ENCODE data around the gene DOHH. TPM values are rescaled to one million over a fixed set of nuclear protein-coding genes. Genes with fewer than 3 reads are reported as not detected.

Gene DOHH
- total and polyA plus RNA-seq, 9 of the 15 experiments (the other 6 are each of a cell fraction or from before 2014, with no cell fraction given), result 0.14 to 47.2 (median 5.1) TPM

DNA sequence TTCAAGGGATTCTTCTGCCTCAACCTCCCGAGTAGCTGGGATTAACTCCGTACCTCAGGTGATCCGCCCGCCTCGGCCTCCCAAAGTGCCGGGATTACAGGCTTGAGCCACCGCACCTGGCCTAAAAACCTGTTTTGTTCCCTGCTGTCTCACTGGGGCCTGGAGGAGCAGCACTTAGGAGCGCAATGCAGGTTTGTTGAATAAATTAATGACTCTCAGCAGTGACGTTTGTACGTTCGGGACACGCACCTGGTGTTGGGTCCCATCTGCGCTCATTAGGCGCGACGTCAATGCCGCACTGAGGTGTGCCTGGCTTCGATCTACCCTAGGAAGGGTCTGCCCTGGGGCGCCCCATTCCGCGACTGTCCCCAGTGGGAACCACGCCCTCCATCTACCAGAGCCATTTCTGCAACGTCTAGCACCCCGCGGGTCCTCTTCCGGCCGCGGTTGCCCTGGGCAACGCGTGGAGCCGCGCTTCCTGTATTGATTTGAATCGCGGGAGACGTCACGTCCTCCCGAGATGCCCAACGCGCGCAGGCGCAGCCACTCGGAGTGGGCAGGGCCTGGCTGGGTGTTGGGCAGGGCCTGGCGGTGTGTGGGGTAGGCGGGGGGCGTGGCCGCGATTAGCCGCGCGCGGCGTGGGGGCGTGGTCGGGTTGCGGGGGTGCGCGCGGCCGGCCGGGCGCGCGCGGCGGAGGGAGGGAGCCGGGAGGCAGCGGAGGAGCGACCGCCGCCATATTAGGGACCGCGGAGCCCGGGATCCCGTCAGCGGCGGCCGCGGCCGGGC, 5.3 kb upstream of the DOHH start, which contains the start of gene FZR1 (continued):
- peak; percentile 98 for TF ChIP-seq CREM (IDR thresholded peaks at IDR 0.05; ENCODE audit: low read depth)
- TF ChIP-seq, protein P1, sequence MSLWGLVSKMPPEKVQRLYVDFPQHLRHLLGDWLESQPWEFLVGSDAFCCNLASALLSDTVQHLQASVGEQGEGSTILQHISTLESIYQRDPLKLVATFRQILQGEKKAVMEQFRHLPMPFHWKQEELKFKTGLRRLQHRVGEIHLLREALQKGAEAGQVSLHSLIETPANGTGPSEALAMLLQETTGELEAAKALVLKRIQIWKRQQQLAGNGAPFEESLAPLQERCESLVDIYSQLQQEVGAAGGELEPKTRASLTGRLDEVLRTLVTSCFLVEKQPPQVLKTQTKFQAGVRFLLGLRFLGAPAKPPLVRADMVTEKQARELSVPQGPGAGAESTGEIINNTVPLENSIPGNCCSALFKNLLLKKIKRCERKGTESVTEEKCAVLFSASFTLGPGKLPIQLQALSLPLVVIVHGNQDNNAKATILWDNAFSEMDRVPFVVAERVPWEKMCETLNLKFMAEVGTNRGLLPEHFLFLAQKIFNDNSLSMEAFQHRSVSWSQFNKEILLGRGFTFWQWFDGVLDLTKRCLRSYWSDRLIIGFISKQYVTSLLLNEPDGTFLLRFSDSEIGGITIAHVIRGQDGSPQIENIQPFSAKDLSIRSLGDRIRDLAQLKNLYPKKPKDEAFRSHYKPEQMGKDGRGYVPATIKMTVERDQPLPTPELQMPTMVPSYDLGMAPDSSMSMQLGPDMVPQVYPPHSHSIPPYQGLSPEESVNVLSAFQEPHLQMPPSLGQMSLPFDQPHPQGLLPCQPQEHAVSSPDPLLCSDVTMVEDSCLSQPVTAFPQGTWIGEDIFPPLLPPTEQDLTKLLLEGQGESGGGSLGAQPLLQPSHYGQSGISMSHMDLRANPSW (CRISPR knock-in tag; IDR thresholded peaks at IDR 0.05), result peak; percentile 92; the same call in 1 of the 2 replicates
- TF ChIP-seq MXI1 (IDR thresholded peaks at IDR 0.05; ENCODE audit: low read depth, low read length), result peak; percentile 83
- TF ChIP-seq, protein P2, sequence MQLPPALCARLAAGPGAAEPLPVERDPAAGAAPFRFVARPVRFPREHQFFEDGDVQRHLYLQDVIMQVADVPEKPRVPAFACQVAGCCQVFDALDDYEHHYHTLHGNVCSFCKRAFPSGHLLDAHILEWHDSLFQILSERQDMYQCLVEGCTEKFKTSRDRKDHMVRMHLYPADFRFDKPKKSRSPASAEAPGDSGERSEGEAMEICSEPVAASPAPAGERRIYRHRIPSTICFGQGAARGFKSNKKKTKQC (CRISPR knock-in tag; IDR thresholded peaks at IDR 0.05), result peak; percentile 59; the same call in 1 of the 2 replicates
- TF ChIP-seq, protein P3, sequence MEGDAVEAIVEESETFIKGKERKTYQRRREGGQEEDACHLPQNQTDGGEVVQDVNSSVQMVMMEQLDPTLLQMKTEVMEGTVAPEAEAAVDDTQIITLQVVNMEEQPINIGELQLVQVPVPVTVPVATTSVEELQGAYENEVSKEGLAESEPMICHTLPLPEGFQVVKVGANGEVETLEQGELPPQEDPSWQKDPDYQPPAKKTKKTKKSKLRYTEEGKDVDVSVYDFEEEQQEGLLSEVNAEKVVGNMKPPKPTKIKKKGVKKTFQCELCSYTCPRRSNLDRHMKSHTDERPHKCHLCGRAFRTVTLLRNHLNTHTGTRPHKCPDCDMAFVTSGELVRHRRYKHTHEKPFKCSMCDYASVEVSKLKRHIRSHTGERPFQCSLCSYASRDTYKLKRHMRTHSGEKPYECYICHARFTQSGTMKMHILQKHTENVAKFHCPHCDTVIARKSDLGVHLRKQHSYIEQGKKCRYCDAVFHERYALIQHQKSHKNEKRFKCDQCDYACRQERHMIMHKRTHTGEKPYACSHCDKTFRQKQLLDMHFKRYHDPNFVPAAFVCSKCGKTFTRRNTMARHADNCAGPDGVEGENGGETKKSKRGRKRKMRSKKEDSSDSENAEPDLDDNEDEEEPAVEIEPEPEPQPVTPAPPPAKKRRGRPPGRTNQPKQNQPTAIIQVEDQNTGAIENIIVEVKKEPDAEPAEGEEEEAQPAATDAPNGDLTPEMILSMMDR (IDR thresholded peaks at IDR 0.05 in 2 of 3, conservative IDR thresholded peaks at IDR 0.05 in 1 of 3; ENCODE audit: insufficient read depth in 2 of 3, low read depth in 1 of 3, low read length in 3 of 3), result peak; percentile 1 to 16 (median 9); a peak in 1 of 6 replicates
- peak; percentile 52; the same call in 1 of the 2 replicates for TF ChIP-seq EGR1 (conservative IDR thresholded peaks at IDR 0.05)
- peak; percentile 90 for TF ChIP-seq POLR2G (IDR thresholded peaks at IDR 0.05; ENCODE audit: low read depth, low read length)
- TF ChIP-seq FOXK1 (CRISPR knock-in tag; IDR thresholded peaks at IDR 0.05; ENCODE audit: borderline replicate concordance), result 0 out of 2 replicates have a peak, but pooled peaks have one; percentile 14
- TF ChIP-seq NRF1 (conservative IDR thresholded peaks at IDR 0.05 in 1 of 2, IDR thresholded peaks at IDR 0.05 in 1 of 2), result peak; percentile 98
- peak; percentile 67; the same call in 1 of the 2 replicates for TF ChIP-seq NBN (IDR thresholded peaks at IDR 0.05; ENCODE audit: low read depth)
- TF ChIP-seq, protein P4, sequence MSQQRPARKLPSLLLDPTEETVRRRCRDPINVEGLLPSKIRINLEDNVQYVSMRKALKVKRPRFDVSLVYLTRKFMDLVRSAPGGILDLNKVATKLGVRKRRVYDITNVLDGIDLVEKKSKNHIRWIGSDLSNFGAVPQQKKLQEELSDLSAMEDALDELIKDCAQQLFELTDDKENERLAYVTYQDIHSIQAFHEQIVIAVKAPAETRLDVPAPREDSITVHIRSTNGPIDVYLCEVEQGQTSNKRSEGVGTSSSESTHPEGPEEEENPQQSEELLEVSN (IDR thresholded peaks at IDR 0.05; ENCODE audit: borderline replicate concordance in 1 of 2, extremely low read depth in 1 of 2, insufficient read depth in 1 of 2, insufficient read length in 1 of 2, low read depth in 1 of 2, low read length in 1 of 2, poor library complexity in 1 of 2, severe bottlenecking in 1 of 2), result peak; percentile 25 to 30
- no peak for TF ChIP-seq HDAC3 (IDR thresholded peaks at IDR 0.05; ENCODE audit: borderline replicate concordance, partially characterized antibody)
- TF ChIP-seq, protein P5, sequence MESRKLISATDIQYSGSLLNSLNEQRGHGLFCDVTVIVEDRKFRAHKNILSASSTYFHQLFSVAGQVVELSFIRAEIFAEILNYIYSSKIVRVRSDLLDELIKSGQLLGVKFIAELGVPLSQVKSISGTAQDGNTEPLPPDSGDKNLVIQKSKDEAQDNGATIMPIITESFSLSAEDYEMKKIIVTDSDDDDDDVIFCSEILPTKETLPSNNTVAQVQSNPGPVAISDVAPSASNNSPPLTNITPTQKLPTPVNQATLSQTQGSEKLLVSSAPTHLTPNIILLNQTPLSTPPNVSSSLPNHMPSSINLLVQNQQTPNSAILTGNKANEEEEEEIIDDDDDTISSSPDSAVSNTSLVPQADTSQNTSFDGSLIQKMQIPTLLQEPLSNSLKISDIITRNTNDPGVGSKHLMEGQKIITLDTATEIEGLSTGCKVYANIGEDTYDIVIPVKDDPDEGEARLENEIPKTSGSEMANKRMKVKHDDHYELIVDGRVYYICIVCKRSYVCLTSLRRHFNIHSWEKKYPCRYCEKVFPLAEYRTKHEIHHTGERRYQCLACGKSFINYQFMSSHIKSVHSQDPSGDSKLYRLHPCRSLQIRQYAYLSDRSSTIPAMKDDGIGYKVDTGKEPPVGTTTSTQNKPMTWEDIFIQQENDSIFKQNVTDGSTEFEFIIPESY (CRISPR knock-in tag; IDR thresholded peaks at IDR 0.05), result 0 out of 2 replicates have a peak, but pooled peaks have one; percentile 39
- no peak for TF ChIP-seq POLR2AphosphoS2 (IDR thresholded peaks at IDR 0.05; ENCODE audit: low read length)
- TF ChIP-seq, protein P6, sequence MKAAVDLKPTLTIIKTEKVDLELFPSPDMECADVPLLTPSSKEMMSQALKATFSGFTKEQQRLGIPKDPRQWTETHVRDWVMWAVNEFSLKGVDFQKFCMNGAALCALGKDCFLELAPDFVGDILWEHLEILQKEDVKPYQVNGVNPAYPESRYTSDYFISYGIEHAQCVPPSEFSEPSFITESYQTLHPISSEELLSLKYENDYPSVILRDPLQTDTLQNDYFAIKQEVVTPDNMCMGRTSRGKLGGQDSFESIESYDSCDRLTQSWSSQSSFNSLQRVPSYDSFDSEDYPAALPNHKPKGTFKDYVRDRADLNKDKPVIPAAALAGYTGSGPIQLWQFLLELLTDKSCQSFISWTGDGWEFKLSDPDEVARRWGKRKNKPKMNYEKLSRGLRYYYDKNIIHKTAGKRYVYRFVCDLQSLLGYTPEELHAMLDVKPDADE (conservative IDR thresholded peaks at IDR 0.05; ENCODE audit: control insufficient read depth, low read depth, low read length), result peak; percentile 74; the same call in 1 of the 2 replicates
- no peak for TF ChIP-seq BRD4 (IDR thresholded peaks at IDR 0.05)
